GM21737 (cell line): ENCODE measurements around the gene CNFN.

ENCODE experiments used
- ATAC-seq: cut with Tn5 transposase; IDR thresholded peaks from one replicate; pipeline ENCODE4 v1.9.1; 2021; ENCODE audit warnings: mild to moderate bottlenecking, moderate library complexity; ENCODE audit not compliant: unreplicated experiment

CNFN gene

DNA sequence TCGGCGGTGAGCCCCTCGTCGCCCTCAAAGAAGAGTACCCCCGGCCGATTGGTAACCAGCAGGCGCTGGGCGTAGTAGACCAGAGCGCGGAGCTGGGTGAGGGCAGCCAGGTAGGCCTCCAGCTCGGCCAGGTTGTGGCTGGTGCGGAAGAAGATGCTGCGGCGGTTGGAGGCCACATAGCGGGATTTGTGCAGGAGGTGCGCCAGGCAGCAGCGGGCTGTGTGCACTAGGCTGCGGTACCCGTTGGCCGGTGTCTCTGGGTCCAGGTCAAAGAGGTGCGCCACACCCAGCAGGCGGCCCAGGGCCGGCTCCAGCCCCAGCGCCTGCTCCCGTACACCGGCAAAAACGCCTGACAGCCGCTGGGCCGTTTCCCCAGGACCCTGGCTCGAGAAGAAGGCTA lies 20.3 kb upstream of the CNFN start:
- ATAC-seq: no peak

DNA sequence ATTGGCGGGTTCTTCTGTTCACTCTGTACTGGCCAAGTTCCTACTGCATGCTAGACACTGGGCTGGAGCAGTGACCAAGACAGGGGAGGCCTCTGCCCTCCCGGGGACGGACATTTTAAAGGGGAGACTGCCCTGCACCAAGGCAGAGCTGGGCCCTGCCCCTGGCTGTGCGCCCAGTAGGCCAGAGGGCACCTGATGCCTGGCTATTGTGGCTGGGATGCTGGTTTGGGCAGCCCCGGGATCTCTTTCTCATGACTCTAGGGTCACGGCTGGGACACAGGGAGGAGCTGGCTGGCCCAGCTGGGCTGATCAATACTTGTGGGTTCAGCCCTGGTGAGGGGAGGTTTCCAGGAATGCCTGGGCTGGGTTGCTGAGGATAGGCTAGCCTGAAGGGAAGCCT lies 19.4 kb upstream of the CNFN start:
- no peak for ATAC-seq

DNA sequence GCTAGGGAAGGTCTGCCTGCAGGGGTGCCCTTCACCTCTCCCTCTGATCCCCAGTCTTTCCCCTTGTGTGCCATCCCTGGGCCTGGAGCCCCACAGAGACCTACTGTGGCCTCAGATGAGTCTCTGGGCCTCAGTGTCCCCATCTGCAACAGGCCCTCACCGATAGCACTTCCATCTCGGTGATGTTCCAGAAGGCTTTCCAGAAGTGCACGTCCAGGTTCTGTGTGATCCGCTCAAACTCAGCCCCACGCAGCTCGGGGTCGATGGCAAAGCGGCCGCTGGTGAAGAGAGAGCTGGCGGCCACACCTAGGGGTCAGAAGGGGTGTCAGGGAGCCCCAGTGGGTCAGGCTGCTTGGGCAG lies 17.7 kb upstream of the CNFN start:
- no peak for ATAC-seq

DNA sequence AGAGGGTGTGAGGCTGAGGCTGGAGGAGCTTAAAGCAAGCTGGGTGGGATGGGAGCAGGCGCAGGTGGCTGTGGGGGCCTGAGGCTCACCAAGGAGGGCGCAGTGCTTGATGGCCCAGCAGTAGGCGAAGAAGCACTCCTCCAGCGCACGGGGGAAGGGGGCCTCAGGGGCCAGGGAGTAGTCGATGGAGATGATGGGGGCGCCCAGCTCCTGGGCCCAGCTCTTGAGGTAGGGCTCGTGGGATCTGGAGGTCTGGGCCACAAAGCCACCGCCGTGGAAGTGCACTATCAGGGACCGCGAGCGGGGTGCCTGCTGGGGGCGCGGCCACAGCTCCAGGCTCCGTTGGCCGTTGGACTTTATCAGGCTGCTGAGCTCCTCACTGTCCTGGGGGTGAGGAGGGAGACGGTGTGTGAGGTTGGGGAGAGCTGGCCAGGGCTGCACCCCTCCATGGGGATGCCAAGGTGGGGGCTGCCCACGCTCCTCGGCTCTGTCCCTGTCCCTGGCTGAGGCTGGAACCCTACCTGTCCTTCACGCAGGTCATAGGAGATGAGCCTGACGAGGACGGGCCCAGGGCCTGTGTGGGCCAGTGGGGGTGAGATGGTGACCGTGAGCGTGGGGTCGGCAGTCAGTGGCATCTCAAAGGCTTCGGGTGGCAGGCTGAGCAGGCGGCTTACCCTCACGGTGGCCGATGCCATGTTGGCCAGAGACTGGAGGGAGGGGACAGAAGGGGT lies 17.2 kb upstream of the CNFN start:
- no peak for ATAC-seq

DNA sequence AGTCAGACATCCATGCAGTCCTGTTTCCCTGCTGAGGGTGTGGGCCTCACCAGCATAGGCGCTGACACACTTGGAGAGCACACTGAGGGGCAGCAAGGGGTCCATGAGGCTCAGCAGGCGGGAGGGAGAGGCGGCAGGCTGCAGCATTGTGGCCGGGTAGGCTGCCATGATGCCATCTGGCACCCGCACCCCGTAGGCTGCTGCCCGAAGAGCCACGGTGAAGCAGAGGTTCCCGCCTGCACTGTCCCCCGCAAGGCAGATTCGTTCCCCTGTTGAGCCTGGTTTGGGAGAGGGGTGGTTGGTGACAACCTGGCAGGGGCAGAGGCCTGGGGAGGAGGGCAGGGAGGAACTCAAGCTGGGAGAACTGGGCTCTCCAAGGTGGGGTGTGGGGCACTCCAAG lies 16.0 kb upstream of the CNFN start:
- ATAC-seq: no peak

DNA sequence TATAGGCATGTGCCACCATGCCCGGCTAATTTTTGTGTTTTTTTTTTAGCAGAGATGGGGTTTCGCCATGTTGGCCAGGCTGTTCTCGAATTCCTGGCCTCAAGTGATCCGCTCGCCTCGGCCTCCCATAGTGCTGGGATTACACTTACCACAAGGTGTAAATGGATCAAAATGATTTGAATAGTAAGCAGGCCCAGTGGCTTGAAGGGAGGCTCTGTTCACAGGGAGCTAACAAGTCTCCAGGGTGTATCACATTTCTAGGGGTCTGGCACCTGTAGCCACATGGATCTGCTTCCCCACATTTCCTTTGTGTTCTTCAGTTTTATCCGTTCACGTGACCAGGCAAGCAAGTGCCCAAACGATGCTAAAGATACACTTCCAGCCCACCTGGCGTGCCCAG lies 13.5 kb upstream of the CNFN start:
- no peak for ATAC-seq

DNA sequence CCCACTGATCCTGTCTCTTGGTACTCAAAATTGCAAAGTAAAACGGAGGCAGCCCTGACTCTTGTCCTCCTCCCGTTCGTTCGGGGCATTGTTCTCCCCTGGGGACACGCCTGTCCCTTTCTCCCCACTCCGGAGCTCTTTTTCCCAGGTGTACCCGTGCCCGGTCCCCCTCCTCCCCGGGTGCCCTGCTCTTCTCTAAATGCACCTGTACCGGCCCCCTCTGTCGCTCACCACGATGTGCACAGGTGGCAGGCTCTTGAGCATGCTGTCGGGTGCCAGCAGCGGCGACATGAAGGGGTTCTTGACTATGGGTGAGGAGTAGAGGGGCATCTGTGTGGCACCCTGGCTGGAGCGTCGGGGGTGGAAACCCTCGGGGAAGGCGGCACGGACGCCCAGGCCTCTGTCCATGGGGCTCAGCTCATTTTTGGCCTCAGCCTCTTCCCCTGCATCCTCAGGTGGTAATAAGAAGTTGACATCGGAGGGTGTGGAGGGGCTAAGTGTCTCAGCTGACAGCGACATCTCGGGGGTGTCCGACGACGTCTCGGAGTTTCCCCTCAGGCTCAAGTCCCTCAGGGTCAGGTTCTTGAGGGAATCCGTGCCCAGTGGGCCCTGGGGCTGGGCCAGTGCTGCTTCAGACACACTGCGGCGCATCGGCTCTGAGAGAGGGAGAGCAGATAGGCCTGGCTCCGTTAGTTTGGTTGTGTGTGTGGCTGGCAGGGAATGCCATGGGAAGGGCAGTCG lies 12.4 kb upstream of the CNFN start:
- ATAC-seq: no peak

DNA sequence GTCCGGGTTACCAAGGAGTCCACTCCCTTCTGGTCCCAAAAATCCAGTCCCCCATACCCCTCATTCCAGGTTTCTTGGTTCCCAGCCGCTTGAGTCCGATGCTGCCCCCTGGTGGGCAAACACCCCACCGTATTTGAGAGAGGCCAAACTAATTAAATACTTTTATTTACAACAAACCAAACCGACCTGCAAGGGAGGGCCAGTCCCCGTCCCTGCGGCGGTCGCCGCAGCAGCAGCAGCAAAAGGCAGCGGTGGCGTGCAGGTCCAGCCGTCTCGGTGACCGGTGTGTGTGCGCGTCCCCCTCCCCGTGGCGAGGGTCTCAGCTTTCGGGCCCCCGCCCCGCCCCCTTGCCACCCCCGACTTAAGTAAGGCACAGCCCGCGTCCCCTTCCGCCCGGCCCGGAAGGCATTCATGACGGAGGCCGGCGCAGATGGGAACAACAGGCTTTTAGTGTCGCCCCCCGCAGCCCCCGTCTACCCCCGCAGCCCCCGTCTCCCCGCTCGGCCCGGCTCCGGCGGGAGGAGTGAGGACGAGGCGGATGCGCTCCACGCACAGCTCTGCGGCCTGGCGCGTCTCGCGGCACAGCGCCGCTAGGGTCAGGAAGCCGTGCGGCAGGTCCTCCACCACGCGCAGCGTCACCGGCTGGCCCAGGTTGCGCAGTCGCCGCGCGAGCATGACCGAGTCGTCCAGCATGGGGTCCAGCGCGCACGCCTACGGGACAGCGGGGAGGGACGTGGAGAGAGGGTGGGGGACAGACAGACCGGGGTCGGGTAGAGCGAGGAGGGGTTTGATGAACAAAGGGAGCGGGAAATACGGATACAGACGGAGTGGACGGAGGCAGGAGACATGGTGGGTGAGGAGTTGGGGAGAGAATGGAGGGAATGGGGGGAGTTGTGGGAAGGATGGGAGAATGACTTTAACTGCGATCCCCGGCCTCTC lies 11.5 kb upstream of the CNFN start:
- no peak for ATAC-seq

DNA sequence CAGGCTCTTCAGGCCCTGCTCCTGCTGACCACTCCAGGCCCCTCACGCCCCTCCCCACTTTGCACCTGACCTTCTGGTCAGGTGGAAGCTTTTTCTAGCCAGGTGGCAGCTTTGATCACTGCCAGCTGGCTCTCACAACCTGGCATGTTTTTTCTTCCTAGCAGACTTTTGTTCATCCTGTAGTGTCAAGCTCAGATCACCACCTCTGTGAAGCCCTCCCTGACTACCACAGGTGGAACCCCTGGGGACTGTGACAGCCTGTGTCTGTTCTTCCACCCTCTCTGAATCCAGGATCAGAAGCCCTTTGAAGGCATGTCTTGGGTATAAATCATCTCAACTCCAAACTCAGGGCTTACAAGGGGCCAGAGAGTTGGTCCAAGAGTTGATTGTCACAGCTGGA lies 10.3 kb upstream of the CNFN start:
- ATAC-seq: no peak

DNA sequence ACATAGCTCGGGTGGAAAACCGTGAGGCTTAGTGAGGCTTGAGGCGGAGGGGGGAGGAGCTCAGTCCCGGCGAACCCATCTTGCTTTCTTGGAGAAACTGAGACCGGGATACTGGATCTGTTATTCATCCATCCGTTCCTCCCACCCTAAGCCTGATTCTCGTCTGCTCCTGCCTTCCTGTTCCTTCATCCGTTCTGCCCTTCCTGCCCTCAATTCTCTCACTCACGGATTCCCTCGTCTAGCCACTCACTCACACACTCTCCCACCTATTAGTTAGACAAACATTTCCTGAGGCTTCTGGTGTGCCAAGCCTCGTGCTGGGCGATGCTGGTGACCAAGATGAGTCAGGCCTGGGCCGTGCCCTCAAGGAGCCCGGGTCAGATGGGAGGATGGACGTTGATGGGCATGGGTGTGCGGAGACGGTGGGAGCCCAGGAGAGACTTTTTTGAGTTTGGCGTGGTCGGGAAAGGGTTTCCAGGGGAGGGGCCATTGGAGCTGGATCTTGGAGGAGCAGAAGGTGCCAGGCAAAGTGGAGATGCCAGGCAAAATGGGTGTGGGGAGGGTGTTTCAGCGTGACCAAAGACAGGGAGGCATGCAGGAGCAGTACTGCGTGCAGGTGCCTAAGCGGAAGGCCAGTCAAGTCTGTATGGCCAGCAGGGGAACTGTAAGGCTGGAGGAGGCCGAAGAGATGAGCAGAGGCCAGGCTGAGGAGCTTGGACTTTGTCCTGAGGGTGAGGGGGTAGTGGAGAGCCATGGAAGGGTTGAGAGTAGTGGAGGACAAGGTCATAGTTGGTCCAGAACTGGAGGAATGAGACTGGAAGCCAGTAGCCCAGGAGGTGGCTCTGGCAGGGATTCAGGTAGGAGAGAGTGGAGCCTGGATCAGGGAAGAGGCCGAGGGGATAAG lies 7.4 kb upstream of the CNFN start:
- no peak for ATAC-seq

DNA sequence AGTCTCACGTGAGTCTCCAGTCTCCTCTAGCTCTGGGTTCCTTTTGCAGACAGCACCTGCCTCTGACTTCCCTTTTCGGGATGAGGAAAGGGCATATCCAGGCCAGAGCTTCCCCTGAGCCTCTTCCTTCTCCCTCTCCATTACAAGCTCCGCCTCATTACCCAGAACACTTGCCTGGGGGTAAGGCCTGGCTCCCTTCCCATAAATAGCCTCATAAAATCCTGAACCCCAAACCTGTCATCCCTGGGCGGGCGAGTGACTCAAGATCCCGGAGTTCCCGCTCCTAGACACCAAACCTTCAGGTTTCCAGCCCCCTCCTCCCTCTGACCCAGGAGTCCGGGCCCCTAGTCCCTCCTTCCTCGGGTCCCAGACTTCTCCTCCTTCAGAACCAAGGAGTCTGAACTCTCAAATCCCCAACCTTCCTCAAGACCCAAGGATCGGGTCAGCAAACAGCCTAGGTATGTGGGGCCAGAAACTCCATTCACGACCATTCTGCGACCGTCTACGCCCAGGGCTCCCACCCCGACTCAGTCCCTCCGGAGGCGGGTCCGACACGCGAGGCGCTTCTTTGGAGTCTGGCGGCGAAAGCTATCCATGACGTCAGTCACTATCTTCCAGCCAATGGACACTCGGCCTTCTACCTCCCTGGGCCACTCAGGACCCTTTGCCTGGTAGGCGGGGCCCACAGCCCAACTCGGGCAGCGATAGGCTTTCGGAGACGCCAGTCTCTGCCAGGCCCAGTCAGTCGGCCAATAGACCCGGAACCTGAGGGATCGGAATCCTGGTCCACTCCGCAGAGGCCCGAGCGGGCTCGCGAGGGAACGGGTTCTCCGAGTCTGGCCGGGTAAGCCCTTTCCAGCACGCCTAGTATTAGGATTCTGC lies 6.5 kb upstream of the CNFN start:
- ATAC-seq: peak; percentile 96

DNA sequence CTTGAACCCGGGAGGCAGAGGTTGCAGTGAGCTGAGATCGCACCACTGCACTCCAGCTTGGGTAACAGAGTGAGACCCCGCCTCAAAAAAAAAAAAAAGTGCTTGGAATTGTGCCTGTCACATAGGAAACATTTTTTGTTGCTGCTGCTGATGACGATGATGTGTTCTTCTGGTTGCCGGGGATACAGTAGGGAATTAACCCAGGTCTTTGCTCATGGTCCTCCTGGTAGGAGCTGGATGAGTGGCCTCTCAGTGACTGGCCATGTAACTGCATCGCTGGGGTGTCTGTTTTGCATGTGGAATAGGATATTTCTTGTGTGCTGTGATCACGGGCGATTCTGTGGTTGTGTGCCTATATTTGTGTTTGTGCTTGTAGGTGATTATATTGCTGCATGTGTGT lies 4.7 kb upstream of the CNFN start:
- ATAC-seq: no peak

DNA sequence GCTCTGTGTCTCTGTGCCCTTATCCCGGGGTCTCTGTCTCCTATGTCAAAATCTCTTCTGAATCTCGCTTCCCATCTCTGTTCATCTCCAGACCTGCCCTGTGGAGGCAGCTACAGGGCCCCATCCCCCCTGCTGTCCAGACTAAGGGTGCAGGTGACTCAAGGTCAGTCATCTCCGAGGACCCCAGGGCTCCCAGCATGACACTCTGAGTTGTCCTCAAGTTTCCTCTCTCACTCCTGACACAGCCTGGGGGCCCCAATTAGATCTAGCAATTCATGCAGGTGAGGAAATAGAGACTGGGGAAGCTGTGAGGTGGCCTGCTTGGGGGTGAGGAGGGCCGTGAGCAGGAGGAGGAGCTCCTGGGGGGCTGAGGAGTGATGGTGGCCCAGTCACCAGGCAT lies 2.1 kb upstream of the CNFN start:
- no peak for ATAC-seq

DNA sequence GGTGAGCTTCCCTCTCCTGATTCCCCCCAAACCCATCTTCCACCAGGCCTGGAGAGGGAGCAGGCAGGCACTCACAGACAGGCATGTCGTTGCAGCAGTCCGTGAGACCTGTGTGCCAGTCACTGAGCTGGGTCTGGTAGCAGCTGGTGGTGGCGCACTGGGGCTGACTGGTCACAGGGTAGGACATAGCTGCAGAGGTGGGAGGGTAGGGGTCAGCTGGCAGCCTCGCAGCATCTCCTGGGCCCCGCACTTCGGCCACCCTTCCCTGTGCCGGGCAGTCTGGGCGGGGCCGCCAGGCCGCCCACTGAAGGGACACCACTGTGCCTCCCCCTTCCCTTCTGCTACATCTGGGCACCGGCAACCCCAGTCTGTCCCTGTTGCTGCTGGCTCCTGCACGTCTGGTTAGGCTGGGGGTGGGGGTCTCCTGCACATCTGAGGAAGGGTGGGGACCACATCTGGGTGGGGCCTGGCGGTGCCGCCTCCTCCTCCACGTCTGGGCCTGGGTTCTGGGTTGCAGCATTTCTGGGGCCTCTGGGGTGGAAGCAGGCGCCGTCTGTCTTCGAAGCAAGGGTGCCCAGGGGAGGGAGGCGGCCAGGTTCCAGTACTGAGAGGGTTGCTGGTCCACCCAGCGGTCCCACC lies 1.1 kb downstream of the CNFN start:
- no peak for ATAC-seq

DNA sequence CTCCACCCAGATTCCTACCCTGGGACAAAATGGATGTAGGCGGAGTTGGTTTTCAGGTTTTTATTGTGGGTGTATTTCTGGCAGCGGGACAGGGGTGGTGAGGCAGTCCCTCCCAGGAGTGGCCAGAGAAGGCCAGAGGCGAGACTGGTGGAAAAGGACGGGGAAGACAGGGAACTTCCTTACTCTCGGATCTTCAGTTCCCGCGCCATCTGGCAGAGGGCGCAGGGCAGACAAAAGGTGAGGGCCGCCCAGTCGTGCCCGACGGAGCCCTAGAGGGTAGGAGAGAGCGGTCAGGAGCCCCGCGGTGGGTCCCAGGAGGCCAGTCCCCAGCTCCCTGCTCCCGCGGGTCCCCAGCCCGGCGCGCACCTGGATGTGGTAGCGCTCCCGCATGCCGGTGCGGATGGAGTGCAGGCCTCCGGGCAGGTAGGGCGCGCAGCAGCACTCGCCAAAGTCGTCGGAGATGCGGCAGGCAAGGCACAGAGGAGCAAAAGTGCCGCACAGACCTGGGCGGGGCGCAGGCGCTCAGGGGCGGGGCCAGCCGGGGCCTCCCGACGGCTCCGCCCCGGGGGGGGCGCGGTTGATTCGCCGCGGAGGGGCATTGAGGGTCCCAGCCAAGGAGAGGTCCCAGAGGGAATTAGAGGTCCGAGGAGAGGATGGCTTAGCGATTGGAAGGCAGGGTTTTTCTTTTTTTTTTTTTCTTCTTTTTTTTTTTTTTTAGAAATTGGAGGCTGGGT lies 3.0 kb downstream of the CNFN start:
- ATAC-seq: no peak

DNA sequence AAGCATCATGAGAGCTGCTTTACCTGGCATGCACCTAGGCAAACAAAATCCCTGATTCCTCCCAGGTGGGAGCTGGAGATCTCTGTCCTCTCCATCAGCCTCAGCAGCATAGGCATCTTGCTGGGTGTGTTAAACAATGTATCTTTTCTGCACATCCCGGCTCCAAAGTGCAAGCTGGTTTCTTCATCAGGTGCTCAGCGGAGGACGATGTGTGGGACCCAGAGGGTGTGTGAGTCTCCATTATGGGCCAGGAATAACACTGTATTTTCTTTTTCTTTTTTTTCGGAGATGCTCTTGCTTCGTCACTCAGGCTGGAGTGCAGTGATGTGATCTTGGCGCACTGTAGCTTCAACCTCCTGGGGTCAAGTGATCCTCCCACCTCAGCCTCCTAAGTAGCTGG lies 9.9 kb downstream of the CNFN start:
- no peak for ATAC-seq

DNA sequence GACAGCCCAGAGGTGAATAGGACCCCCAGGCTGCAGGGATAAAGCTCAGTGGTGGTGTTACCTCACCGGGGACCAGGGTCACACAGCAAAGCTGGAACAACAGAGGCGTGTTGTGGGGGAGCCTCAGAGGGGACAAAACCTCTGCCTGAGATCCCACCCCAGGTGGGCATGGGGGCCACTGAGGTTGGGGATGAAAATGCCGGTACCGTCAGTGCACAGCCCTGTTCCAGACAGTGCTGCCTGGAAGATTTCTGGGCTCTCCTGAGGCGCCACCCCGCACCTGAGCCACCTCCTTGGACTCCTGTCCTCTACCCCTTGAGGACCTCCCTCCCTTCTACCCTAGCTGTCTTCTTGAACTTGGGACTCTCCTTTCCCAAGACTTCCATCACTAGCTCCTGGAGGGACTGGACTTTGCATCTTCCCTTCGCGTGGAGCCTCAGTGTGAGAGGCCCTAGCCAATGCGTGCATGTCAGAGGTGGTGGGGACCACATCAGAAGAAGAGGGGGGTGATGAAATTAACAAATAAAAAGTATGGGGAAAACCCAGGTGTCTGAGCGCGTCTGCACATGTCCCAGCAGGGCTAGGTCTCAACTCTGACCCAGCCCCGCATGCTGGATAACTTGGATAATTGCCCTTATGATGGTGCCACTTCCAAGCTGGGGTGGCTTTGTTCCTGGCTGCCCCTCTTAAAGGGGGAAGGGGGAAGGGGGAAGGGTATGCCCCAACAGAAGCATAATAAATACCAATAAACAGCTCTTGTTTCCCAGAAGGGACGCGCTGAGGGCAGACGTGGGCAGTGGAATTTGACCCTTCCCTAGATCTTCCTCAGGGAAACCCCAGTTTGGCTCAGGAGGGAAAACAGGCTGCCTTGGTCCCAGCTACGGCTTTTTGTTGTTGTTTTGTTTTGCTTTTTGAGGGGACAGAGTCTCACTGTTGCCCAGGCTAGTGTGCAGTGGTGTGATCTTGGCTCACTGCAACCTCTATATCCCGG lies 11.6 kb downstream of the CNFN start:
- no peak for ATAC-seq
